NCI-H2081 (cell line): Measurements from ENCODE around the gene KRR1.

Experiments
- DNase-seq, 2 experiments: peaks; one replicate each; lab custom pipeline; 2025; lab: John Stamatoyannopoulos, UW

The KRR1 gene

DNA sequence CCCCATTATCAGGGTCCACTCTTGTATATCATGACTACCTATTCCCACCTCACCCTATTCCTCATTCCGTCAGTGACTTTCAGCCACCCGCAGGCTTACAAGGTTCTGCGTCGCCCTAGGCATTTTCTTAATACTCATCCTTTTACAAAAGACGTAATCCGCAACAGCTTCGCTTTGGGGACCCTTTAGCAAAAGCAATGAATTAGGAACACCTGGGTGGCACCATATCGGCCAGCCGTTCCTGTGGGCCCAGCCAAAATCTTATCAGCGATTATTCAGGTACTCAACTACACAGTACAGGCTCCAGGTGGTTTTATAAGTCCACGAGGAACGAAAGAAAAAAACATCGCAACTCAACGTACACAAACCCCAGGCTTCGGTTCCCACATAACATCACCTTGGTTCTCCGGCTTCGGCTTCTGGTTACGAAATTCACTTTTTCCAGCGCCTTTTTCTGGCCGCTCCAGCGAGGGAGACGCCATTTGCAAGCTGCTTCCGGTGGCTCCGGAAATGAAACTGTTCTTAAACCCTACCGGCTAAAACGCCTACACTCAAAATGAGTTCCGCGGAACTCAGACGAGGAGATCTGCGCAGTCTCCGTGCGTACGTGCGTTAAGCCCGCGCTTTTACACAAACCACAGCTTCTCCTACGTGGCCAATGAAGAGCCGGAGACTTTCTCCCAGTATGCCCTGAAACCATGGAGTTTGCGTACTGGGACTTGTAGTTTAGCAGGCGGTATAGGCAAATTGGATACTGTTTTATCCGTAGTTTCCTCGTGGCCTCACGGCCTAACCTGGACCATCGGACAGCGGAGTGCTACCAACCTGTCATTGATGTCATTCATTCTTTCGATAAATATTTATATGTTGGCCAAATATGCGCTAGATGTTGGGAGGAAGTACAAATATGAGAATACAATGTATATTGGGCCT lies at the start of gene KRR1:
Gene KRR1, minus strand, starts transcription at position 494 of the 933 bp plus-strand sequence. Its CDS starts 12 bp downstream, at position 482.
- peak; percentile 95 to 98 for DNase-seq

DNA sequence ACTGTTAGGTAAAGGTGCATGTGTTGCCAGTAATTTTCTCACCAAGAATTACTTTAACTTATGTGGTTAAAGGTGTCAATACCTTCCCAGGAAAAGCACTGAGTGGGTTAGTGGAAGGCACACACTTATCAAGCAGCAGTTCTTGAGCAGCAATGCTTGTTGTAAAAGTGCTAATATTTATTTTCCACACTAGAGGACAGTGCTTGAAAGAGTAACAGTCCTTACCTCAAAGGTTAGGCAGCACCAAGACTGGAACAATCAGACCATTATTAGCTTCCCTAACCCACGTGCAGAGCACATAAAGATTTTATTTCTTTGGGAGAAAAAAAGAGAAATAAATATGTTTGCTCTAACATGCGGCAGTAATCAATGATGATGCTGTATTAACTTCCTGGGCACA lies 48.8 kb upstream of the KRR1 start:
- DNase-seq: peak; percentile 6 to 7

DNA sequence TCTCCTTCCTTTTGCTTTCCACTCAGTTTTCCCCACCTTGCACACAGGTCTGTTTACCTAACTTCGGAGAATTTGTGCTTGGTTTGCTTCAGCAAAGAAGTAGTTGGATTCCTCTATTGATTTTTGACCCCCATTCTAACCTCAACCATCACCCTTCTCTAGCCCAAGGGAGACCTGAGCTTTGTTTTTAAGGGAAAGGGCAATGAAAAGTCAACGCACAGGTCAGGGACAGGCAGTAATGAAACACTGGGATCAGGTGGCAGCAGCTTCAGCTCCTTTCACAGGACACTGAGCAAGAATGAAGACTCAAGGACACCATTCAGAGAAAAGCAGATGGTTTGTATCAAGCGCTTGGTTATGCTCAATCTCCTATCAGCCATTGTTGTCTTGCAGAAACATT lies 46.9 kb upstream of the KRR1 start:
- DNase-seq: no peak

DNA sequence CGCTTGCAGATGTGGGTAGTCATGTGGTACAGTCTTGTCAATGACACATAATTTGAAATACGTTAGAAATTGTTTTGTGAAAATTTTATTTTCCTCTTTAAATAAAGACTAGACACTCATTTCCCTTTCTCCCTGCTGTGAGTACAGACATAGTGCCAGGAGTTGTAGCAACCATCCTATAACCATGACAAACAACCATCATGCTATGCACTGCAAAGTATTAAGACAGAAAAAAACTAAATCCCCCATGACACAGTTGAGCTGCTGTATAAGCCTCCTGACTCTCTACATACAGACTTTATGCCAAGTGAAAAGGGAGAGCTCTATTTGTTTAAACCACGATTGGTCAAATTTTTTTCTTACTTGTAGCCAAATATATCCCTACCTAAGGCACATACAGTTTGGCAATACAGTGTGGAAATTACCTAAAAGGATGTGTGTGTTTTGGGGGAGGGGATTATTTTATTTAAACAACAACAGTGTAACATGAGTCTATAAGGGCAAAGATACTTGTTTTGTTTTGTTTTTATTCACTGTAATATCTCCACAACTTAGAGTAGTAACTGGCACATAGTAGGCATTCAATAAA lies 45.0 kb upstream of the KRR1 start:
- peak in 1 of 2 experiments; percentile 19 for DNase-seq

DNA sequence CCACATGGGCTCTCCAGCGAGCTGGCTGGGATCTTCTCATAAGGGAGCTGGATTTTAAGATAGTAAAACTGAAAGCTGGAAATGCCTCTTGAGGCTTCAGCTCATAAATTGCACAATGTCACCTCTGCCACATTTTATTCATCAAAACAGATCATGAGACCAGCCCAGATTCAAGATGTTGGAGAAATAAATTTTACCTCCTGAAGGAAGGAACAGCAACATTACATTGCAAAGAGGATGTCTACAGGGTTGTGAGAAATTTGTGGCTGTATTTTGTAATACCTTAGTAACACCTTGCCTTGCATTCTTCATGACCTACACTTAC lies 43.1 kb upstream of the KRR1 start:
- DNase-seq: no peak

DNA sequence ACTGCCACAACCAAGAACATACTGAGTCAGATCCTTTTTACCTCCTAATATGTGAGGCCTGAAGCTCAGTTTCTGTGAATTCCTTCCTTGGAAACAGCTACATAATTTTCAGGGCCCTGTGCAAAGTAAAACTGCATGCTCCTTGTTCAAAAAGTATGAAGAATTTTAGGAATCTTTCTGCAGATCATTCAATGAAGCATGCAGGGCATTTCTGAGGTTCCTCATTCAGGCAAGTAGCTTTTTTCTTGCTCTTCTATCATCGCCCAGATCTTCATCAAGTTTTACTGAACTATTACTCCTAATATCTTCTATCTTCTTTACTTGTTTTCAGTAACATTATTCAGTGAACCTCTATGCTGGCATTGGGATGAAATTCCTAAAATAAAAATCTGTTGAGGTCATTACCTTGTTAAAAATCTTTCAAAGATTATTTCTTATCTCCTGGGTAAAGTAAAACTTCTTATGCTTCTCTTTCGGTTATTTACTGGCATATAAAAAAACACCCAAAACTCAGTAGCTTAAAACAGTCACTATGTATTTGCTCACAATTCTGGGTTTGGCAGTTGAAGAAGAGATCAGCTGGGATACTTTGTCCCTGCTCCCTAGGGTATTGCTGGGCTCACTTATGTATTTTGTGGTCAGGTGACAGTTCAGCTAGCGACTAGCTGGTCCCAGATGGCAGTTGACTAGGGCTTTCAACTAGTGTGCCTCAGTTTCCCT lies 42.6 kb upstream of the KRR1 start:
- no peak for DNase-seq

DNA sequence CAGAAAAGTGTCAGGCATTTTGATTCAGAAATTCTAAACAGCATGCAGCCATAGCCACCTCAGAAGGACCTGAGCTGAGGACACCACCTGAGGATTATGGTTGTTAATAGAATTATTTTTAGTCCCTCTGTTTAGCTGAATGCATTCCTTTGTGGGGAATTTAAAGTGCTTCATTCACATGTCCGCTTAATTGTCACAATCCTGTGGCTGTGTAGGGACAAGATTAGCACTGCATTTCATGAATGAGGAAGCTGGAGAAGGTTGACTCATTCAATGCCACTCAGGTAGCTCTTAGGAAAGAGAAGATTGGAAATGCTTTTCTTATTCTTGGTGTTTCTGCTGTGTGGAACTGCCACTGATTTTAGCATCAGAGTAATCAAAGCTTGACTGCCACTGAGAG lies 42.0 kb upstream of the KRR1 start:
- no peak for DNase-seq

DNA sequence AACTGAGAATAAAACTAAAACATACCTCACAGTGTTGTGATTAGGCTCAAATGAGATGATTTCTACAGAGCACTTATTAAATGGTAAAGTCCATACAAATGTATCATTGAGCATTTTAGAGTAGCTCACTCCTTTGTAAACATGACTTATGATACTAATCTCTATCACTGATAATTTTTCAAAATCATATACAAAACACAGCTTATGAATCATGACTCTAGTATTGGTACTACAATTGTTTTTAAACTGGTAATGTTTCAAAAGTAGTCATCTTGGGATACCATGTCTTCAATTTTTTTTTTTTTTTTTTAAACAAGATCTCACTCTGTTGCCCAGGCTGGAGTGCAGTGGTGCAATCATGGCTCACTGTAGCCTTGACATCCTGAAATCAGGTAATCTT lies 40.1 kb upstream of the KRR1 start:
- no peak for DNase-seq

DNA sequence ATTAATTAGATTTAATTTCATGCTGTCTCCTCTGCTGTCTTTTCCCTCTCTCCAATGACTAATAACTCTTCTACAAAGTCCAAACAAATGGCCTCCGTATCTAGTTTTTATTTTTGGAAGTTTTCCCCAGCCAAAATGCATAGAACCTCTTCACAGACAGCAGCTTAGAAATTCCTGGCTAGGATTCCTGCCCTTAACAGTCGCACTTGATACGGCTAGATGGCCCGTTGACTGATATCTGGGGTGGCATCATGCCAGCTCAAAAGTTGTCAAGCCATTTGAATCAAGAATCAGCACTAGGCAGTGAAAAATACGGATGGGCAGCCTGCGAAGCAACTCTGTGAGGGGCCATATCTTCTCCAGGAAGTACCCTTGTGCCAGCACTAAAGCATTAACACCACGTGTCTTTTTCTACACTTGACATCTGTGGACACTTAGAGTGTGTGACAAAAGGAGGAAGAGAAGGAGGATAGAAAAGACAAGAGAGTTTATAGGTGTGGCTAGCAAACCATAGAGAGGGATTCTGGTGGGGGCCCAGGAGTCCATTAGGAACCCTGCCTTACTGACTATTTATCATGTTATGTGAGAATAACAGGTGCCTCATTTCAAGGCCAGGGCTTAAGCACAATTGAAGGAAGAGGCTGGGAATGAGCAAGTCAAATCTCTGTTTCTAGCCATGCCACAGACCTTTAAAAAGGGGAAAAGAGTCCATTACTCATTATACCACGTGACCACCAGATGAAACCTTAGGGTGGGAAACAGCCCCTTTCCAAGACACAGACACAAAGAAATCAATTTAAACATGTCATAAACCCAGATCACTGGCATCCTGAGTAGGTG lies 39.2 kb upstream of the KRR1 start:
- no peak for DNase-seq

DNA sequence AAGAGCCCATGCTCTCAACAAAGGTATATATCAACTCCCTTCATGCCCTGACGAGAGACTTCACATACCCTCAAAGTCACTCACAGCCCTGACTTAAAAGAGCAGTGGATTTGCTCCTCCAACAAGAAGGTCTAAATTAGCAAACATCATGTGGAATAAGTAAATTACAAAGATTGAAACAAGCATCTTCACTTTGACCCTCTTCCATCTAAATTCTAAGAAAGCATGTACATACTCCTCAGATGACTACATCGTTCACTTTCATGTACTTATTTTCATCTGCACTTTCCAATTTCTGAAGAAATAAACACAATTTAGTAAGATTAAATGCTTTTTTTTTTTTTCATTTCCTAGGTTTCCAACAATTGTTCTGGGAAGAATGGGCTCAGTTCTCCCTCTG lies 38.6 kb upstream of the KRR1 start:
- DNase-seq: no peak

DNA sequence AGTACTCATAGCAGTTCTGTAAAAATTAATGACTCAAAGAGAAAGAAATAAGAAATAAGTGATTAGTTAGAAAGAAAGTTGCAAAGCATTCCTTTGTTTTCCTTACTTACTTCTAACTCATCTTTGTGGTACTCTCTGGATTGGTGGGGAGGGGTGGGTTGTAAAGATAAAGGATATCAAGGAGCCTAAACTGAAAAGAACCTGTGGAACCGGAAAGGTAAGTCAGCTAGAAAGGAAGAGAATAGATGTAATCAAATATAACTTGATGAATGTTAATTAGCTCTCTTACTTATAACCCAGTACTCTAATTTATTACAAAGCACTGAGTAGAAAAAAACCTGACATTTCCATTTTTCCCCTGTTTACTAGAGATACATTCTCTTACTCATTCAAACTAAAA lies 37.5 kb upstream of the KRR1 start:
- DNase-seq: no peak

DNA sequence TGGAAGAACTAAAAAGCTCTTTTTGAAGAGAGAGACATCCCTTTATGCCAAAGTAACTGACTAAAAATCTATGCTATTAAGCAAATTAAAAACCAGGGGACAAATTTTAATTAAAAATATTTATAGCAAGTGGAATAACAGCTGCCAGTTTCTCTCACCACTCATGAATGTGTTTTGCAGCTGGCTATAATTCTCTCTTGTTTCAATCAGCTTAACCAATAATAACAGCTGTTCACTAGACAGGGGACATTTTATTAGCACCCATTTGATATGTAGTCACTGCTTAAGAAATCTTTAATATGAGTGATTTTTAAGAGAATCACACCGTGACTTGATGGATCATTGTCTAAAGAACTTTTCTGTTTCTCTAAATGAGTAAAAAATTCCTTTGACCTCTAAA lies 34.2 kb upstream of the KRR1 start:
- DNase-seq: no peak

DNA sequence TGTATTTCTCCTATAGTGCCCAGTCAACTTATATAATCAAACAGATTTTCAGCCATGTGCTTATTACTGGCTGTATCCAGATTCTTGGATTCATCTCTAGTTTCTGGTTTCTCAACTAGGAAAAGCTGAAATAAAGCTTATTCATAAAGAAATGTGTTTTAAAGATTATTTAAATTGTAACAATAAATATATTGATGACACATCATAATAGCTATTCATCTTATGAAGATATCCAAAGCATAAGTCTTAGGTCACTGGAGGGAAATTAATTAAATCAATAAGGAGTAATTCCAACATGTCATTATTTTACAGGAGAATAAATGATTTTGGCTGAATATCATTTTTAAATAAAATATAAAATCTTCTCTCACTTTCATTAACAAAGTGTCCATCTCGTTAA lies 32.1 kb upstream of the KRR1 start:
- DNase-seq: no peak

DNA sequence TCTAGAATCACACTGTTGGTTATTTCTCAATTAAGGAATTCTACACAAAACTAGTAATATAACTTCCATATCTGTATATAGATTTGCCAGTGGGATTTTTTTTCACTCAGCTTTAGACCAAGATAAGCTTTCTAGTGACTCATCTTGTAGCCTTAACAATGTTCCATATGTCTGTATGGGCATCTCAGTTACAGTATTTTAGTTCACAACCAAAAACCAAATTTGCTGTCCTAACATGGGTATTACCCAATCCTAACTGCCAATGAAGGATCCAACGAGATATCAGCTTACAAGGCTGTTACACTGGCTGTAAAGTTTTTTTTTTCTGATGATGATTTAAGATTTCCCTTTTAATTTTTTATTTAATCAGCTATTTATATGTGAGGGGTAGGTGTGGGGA lies 31.5 kb upstream of the KRR1 start:
- no peak for DNase-seq

DNA sequence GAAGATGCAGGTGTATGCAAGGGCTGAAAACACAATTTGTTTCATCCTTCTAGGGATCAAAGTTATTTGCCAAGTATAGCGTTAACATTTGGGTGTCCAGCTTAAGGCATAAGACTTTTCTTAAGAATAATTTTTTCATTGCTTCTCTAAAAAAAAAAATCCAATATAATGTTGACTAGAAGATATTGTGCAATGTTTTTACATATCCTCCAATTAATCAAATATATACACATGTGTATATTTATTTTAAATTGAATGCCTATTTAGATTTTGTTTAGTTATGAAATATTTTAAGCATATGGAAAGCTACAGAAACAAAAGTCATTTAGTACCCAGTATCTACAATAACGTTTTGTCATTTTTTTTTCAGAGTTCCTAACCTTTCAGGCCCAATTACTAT lies 28.5 kb upstream of the KRR1 start:
- no peak for DNase-seq

DNA sequence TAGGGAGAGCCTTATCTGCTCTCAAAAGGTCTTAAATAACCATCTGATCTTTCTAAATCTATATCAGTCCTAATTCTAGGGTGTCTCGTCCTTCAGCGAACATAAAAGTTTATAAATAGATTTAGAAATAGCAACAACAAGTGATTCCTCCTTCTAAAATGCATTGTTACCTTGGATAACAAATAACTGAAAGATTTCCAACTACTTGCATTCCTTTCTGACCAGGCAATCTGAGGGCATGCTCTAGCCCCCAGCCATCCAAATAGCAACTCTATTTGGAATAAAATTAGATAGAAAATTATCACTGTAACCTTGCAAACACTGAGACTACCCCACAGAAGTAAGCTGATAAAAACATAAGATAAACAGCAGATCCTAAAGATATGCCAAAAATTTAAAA lies 21.8 kb upstream of the KRR1 start:
- no peak for DNase-seq

DNA sequence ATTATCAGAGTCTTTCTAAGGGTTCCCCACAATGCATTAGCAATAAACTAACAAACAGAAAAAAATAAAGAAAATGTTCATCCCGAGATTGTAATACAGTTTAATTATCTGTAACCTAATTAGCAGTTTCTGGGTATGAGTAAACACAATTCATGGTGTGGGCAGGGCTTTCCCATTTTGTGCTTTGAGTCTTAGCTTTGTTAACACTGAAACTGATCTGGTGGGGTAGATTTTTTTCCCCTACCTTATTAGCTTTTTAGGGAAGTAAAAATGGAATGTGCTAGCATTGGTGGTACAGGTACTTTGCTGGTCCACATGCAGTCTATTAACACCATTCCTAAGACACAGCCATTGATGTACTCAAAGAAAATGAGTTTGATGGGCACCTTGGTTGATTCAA lies 18.4 kb upstream of the KRR1 start:
- no peak for DNase-seq

DNA sequence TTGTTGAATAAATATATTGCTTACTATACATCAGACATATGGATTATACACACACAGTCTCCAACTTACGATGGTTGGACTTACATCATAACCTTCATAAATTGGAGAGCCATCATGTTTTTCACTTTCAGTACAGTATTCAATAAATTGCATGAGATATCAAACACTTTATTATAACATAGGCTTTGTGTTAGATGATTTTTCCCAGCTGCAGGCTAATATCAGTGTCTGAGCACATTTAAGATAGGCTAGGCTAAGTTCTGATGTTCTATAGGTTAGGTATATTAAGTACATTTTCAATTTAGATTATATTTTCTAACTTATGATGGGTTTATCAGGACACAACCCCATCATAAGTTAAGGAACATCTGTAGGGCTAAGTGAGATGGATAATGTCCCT lies 17.9 kb upstream of the KRR1 start:
- no peak for DNase-seq

DNA sequence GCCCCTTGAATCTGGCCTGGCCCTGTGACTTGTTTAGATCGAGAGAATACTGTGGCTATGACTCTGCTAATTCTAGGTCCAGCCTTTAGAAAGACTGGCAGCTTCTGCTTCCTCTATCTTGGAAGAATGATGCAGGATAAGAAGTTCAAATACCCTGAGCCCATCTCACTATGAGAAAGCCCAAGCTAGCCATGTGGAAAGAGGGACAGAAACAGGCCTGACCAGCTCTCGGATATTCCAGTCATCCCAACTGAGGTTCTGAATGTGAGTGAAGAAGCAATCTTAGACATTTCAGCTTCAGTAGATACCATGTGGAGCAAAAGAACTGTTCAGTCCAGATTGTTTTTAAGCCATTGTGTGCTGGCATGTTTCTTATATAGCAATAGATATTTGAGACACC lies 17.3 kb upstream of the KRR1 start:
- DNase-seq: no peak

DNA sequence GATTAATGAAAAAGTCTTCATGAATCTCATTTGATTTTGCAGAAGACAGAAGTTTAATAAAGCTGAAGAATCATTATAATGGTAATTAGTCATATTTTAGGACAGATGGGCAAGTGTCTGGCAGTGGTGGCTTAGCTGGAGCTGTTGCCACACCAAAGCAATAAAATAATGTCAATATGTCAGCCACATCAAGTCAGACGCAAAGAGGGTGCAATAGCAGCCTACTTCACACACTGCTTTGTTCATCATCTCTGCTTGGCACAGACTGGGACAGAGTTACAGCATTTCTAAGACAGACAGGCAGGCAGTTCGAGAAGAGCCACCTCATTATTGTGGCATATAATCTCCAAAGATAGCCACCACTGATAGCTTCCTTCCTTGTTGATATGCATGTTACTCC lies 16.9 kb upstream of the KRR1 start:
- no peak for DNase-seq

DNA sequence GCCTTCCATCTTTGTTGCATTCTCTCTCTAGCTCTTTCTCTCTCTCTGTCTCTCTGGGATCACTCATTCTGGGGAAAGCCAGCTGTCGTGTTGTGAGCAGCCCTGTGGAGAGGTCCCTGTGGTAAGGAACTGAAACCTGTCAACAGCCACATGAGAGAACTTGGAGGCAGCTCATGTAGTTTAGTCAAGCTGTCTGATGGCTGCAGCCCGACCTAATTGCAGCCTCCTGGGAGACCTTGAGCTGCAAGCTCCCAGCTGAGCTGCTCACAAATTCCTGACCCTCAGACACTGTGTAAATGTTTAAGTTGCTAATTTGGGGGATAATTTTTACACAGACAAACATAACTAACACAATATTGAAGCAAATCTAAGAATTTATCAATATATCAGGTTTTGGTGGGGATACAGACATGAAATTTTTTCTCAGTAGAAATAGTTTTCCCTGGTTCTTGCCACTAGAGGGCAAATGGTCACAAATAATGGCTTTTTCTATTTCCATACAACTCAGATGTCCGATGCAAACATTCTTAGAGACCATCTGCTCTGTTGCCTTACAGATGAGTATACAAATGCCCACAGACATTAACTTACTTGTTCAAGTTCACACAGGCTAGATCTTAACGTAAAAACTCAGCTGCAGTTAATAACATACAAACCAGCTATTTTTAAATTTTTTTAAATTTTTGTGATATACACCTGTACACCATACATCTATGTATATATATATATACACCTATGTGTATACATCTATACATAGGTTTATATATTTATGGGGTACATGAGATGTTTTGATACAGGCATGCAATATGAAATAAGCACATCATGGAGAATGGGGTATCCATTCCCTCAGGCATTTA lies 15.5 kb upstream of the KRR1 start:
- peak; percentile 9 to 62 for DNase-seq
